Measurements from ENCODE around the gene DNAH5.

Gene DNAH5

DNA sequence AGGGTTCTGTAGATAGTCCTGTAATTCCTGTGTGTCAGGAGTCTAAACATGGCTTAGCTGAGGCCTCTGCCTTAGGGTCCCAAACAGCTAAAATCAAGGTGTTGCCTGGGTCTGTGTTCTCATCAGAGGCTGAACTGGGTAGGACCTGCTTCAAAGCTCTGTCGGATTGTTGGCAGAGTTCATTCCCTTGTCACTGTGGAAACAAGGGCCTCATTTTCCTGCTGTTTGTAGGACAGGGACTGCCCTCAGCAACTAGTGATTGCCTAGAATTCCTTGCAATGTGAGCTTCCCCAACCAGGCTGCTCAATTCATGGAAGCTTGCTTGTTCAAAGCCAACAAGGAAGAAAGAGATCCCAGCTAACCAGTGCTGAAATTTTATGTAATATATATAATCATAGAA lies 283.2 kb downstream of the DNAH5 start:
- H3K4me1 ChIP-seq, result no peaks in the 10 kb centered on the region
- H3K4me3 ChIP-seq (ENCODE audit: low read depth, low read length), result no peak overlapping the region
- no peaks in the 10 kb centered on the region for H3K36me3 ChIP-seq
- no peak for TF ChIP-seq CTCF (IDR thresholded peaks at IDR 0.05; ENCODE audit: low read depth, low read length)
- no peaks in the 10 kb centered on the region for H3K9me3 ChIP-seq
- DNase-seq, result no peak
- H3K27me3 ChIP-seq, result no peaks in the 10 kb centered on the region

GRCh38 chr5:13660072-13660471 lies 284.4 kb downstream of the DNAH5 start:
- Histone ChIP-seq H3K4me1 (no peaks in the 10 kb centered on the region), H3K9me3 (no peaks in the 10 kb centered on the region), H3K4me3 (ENCODE audit: low read depth, low read length) (no peak overlapping the region), H3K36me3 (no peaks in the 10 kb centered on the region), H3K27me3 (no peaks in the 10 kb centered on the region)
- DNase-seq, result no peak
- no peak for TF ChIP-seq CTCF (IDR thresholded peaks at IDR 0.05; ENCODE audit: low read depth, low read length)

GRCh38 chr5:13659391-13659790 lies 285.1 kb downstream of the DNAH5 start:
- Histone ChIP-seq H3K4me1 (no peaks in the 10 kb centered on the region), H3K4me3 (ENCODE audit: low read depth, low read length) (no peak overlapping the region), H3K27me3 (no peaks in the 10 kb centered on the region), H3K36me3 (no peaks in the 10 kb centered on the region), H3K9me3 (no peaks in the 10 kb centered on the region)
- TF ChIP-seq CTCF (IDR thresholded peaks at IDR 0.05; ENCODE audit: low read depth, low read length), result no peak
- DNase-seq, result no peak

DNA sequence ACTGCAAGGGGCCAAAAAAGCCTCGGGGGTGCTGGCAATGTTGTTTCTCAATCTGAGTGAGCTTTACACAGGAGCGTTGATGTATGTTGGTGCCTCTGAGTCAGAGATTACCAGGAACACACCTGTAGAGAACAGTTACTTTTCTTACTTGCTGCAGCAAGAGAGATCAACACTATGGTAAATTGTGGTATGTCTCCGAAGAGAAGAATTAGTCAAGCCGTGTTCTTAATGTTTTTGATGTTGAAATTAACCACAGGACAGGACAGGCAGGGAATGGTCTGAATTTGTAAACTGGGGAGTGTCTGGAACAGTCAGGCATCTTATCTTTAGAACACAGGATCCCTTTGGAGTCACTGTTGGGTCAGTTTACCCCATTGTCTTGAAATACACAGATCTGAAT lies 285.7 kb downstream of the DNAH5 start:
- no peak for TF ChIP-seq CTCF (IDR thresholded peaks at IDR 0.05; ENCODE audit: low read depth, low read length)
- no peak for DNase-seq
- Histone ChIP-seq H3K4me1 (no peaks in the 10 kb centered on the region), H3K4me3 (ENCODE audit: low read depth, low read length) (no peak overlapping the region), H3K9me3 (no peaks in the 10 kb centered on the region), H3K27me3 (no peaks in the 10 kb centered on the region), H3K36me3 (no peaks in the 10 kb centered on the region)

- Histone ChIP-seq H3K36me3 (no peaks in the 10 kb centered on the region), H3K27me3 (no peaks in the 10 kb centered on the region), H3K4me3 (ENCODE audit: low read depth, low read length) (no peak overlapping the region), H3K9me3 (no peaks in the 10 kb centered on the region; the same call in 1 of the 2 replicates), H3K4me1 (no peaks in the 10 kb centered on the region)
- no peak for DNase-seq
- TF ChIP-seq CTCF (IDR thresholded peaks at IDR 0.05; ENCODE audit: low read depth, low read length), result no peak
Measured at GRCh38 chr5:13658152-13658551, 286.3 kb downstream of the DNAH5 start.

GRCh38 chr5:13653709-13654108 lies 290.8 kb downstream of the DNAH5 start:
- H3K4me1 ChIP-seq, result no peaks in the 10 kb centered on the region
- no peak for DNase-seq
- no peaks in the 10 kb centered on the region; the same call in 1 of the 2 replicates for H3K9me3 ChIP-seq
- TF ChIP-seq CTCF (IDR thresholded peaks at IDR 0.05; ENCODE audit: low read depth, low read length), result no peak
- no peaks in the 10 kb centered on the region for H3K36me3 ChIP-seq
- no peak overlapping the region for H3K4me3 ChIP-seq (ENCODE audit: low read depth, low read length)
- no peaks in the 10 kb centered on the region for H3K27me3 ChIP-seq

All from BE2C (cell line).